Measurements from ENCODE around the gene UST. TPM values are rescaled to one million over a fixed set of nuclear protein-coding genes. Genes with fewer than 3 reads are reported as not detected.

Gene UST
- total RNA-seq, 1 donor from 2014 or later = 5.5 TPM

DNA sequence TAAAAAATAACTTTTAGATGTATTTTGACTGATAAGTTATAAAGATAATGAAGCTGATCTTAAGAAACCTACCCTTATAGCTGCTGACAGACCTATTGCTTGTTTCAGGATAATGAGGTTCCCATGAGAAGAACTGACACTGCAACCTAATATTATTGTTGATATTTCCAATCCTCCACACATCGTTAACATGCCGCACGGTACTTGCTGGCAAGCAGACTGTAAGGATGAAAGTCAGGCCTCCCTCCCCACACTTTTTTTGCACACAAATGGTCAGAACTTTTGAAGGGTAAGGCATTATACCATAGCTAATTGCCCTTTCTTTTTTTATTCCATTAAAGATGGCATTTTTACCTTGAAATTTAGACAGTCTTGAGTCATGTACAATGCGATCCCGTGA is 210.9 kb downstream of the UST start:
- H3K9me3 Mint-ChIP-seq = peaks cover 6% of the 10 kb centered on the region
- TF ChIP-seq, protein P1, sequence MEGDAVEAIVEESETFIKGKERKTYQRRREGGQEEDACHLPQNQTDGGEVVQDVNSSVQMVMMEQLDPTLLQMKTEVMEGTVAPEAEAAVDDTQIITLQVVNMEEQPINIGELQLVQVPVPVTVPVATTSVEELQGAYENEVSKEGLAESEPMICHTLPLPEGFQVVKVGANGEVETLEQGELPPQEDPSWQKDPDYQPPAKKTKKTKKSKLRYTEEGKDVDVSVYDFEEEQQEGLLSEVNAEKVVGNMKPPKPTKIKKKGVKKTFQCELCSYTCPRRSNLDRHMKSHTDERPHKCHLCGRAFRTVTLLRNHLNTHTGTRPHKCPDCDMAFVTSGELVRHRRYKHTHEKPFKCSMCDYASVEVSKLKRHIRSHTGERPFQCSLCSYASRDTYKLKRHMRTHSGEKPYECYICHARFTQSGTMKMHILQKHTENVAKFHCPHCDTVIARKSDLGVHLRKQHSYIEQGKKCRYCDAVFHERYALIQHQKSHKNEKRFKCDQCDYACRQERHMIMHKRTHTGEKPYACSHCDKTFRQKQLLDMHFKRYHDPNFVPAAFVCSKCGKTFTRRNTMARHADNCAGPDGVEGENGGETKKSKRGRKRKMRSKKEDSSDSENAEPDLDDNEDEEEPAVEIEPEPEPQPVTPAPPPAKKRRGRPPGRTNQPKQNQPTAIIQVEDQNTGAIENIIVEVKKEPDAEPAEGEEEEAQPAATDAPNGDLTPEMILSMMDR (conservative IDR thresholded peaks at IDR 0.05) = no peak
- no peaks in the 10 kb centered on the region for H3K27me3 Mint-ChIP-seq (ENCODE audit: low read depth)
- H3K36me3 Mint-ChIP-seq (ENCODE audit: low read depth) = peaks cover 13% of the 10 kb centered on the region
- no peak overlapping the region for H3K27ac Mint-ChIP-seq (ENCODE audit: unreplicated experiment)
- no peak overlapping the region for H3K4me3 Mint-ChIP-seq
- H3K4me1 Mint-ChIP-seq = peaks cover 31% of the 10 kb centered on the region
- no peak for DNase-seq (ENCODE audit: low read depth, low spot score)

DNA sequence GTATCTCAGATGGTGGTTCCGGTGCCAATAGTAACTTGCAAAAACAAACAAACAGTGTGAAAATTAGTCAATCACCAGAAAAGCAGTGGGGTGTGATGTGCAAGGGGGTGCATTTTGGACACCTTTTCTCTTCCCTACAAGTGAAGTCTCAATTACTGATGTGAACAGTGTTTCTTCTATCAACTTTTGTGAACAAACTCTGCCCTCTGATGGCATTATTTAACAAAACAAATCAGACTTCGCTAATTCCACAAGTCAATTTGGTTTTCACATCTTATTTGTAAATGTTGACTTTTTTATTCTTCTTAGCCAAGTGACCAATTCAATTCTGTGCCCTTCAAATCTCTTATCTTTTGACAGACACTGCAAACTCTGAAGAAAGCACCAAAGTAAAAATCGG is 212.2 kb downstream of the UST start:
- Mint-ChIP-seq H3K27ac (ENCODE audit: unreplicated experiment) (no peak overlapping the region), H3K4me1 (peaks cover 44% of the 10 kb centered on the region), H3K9me3 (peaks cover 6% of the 10 kb centered on the region), H3K27me3 (ENCODE audit: low read depth) (no peaks in the 10 kb centered on the region), H3K4me3 (no peak overlapping the region), H3K36me3 (ENCODE audit: low read depth) (peaks cover 13% of the 10 kb centered on the region)
- DNase-seq (ENCODE audit: low read depth, low spot score) = no peak
- TF ChIP-seq, protein P1 (conservative IDR thresholded peaks at IDR 0.05) = no peak

DNA sequence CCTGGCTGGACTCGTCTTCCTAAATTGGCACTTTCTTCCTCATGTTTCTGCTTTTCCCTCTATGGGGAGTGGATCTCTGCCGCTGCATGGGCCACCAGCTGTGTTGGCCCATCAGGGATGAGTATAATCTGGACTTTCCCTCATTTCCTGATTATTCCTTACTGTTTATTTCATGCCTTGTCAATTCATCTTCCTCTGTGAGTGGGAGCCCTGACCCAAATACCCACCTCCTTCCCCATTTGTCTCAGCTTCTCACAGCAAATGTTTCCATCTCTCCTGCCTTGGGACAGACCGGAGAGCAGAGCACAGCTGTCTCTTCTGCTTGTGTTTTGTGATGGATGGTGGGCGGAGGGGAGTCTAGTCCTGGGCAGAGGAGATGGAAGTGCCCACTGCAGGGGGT is 212.7 kb downstream of the UST start:
- TF ChIP-seq, protein P1 (conservative IDR thresholded peaks at IDR 0.05) = no peak
- Mint-ChIP-seq H3K4me1 (peaks cover 46% of the 10 kb centered on the region), H3K27me3 (ENCODE audit: low read depth) (no peaks in the 10 kb centered on the region), H3K36me3 (ENCODE audit: low read depth) (peaks cover 13% of the 10 kb centered on the region), H3K4me3 (no peak overlapping the region), H3K9me3 (peaks cover 6% of the 10 kb centered on the region), H3K27ac (ENCODE audit: unreplicated experiment) (no peak overlapping the region)
- DNase-seq (ENCODE audit: low read depth, low spot score) = no peak

DNA sequence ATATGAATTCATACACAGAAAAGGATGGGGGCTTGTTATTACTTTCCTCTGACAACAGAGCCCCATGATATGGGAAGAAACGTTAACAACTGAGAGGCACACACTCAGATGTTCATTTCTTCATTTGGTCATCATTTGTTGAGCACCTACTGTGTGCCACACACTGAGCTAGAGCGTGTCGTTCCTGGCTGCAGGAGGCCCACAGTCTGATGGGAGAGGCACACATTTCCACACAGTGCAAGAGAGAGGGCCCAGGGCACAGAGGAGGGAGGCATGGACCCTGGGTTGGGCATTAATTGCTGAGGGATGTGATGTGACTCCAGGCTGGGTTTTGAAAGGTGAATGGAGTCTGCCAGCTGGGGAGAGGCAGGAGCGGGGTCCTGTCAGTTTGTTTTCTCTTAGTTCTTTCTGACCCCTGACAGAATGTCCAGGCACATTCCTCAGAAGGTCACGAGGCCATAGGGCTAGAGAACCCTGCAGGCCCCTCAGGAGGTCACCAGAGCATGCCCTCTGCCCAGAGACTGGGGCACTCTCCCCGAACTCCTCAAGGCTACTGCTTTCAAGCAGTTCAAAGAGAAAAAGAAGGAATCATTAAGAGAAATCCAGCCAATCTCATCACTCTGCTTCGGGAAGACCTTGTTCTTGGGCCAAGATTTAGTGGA is 216.2 kb downstream of the UST start:
- peak; percentile 12 for DNase-seq (ENCODE audit: low read depth, low spot score)
- Mint-ChIP-seq H3K36me3 (ENCODE audit: low read depth) (peaks cover 3% of the 10 kb centered on the region), H3K4me3 (no peak overlapping the region), H3K27ac (ENCODE audit: unreplicated experiment) (no peak overlapping the region), H3K9me3 (no peaks in the 10 kb centered on the region), H3K4me1 (peaks cover 61% of the 10 kb centered on the region), H3K27me3 (ENCODE audit: low read depth) (no peaks in the 10 kb centered on the region)
- TF ChIP-seq, protein P1 (conservative IDR thresholded peaks at IDR 0.05) = no peak

DNA sequence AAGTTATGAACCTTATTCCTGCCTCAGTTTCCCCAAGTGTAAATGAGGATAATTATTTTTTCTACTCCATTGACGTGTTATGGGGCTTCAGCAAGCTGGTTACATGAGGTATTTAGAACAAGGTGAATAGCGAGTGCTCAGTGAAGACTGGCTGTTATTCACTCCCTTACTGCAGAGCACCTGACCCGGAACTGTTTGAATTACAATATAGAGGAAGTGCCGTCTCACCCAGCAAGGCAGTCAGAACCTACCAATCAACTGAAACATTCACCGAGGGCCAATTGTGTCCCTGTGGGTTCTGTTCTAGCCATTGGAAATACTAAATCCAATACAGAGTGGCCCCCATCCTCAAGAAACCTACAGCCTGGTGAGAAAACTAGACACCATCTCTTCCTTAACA is 216.9 kb downstream of the UST start:
- Mint-ChIP-seq H3K4me3 (no peak overlapping the region), H3K9me3 (no peaks in the 10 kb centered on the region), H3K27ac (ENCODE audit: unreplicated experiment) (no peak overlapping the region), H3K27me3 (ENCODE audit: low read depth) (no peaks in the 10 kb centered on the region), H3K36me3 (ENCODE audit: low read depth) (peaks cover 3% of the 10 kb centered on the region), H3K4me1 (peaks cover 66% of the 10 kb centered on the region)
- no peak for DNase-seq (ENCODE audit: low read depth, low spot score)
- TF ChIP-seq, protein P1 (conservative IDR thresholded peaks at IDR 0.05) = no peak
